Esophagus squamous epithelium (tissue), 5 donors: Measurements from ENCODE around the gene AMZ1. TPM values are rescaled to one million over a fixed set of nuclear protein-coding genes. Genes with fewer than 3 reads are reported as not detected.
A peak's percentile ranks its signal among the peaks of the same experiment; 100 is the strongest.
"Not testable (repeated sequence)": the region's sequence is repeated elsewhere in the genome, so short reads cannot be mapped to it uniquely, and the experiment has no call there.

Experiments
- DNase-seq: peaks from one replicate; lab custom pipeline; 2025; lab: John Stamatoyannopoulos, UW
- H3K27ac ChIP-seq, 4 donors: fragments of 200-600 bp; sonication (generic); one replicate each; pipeline ENCODE4 v1.5.1; 2016 to 2019; ENCODE audit warnings: mild to moderate bottlenecking in 1 of 4
- H3K27me3 ChIP-seq, 4 donors: fragments of 200-600 bp; sonication (generic); 1 replicate in 3 of 4; 2 replicates in 1 of 4; pipeline versions ENCODE4 v1.5.1 to v1.6.0; 2017 to 2021; ENCODE audit warnings: antibody characterized with exemption in 1 of 4
- H3K36me3 ChIP-seq, 3 donors: fragments of 200-600 bp; sonication (generic); one replicate each; pipeline ENCODE4 v1.5.1; 2016 to 2019
- H3K4me1 ChIP-seq, 3 donors: fragments of 200-600 bp; sonication (generic); one replicate each; pipeline ENCODE4 v1.5.1; 2017 to 2019
- H3K4me3 ChIP-seq, 4 donors: fragments of 200-600 bp; sonication (generic); 1 replicate in 3 of 4; 2 replicates in 1 of 4; pipeline ENCODE4 v1.5.1; 2016 to 2019; ENCODE audit warnings: mild to moderate bottlenecking in 2 of 4, moderate library complexity in 1 of 4
- H3K9me3 ChIP-seq, 3 donors: fragments of 200-600 bp; sonication (generic); one replicate each; pipeline ENCODE4 v1.5.1; 2016 to 2019
- POLR2A ChIP-seq, 4 donors: fragments of 450-650 bp; IDR thresholded peaks; one replicate each; pipeline ENCODE4 v1.6.1; 2017; ENCODE audit warnings: antibody characterized with exemption in 4 of 4, mild to moderate bottlenecking in 4 of 4, moderate library complexity in 3 of 4
- WGBS, 2 donors: methylation state at CpG; one replicate each; pipeline ENCODE4 v1.1.5; 2018; 5-methylcytosine and 5-hydroxymethylcytosine counted together
- intact Hi-C: fragments of 100-400 bp; cut with DNase I; formaldehyde crosslinking; loops from one replicate; pipeline ENCODE4 v1.15.0; 2022
- total RNA-seq, 4 donors: library from RNA; depleted of rRNA; stranded (reverse); fragments of >200 nt; gene quantifications; one replicate each; pipeline ENCODE4 v1.1.0, GENCODE V29; 2016
- TF ChIP-seq, protein P1 (sequence below), 6 experiments: fragments of 450-650 bp in 4 of 6; fragments of 200-600 bp in 2 of 6; sonication (generic) in 2 of 6; IDR thresholded peaks; one replicate each; pipeline ENCODE4 v1.5.1; 2016 to 2019; ENCODE audit warnings: antibody characterized with exemption in 6 of 6, mild to moderate bottlenecking in 4 of 6, moderate library complexity in 4 of 6
- donor health status: DM: yes; HTN: yes; CAD: no.

AMZ1 gene
- total RNA-seq, 4 donors from 2014 or later, result 0.12 to 0.19 TPM; not detected in 2

DNA sequence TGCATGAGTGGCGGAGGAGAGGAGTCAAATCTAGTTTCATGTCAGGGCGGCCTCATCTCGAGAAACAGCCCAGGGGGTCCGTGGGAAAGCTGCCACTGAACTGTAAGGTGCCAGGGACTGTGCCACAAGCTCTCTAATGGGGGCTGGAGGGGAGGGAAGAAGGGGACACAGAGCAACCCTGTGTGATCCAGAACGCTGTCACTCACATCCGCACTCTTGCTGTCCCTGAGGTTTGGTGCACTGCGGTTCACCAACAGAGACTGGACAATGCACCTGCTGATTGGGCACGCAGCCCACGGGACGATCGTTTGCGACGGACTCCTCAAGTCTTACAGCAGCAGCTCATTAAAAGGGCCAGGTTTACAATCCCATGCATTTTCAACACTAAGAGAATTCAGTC lies 47.7 kb downstream of the AMZ1 start:
- intact Hi-C loops, result no loop called here
- H3K27me3 ChIP-seq, result no peaks in the 10 kb centered on the region
- H3K27ac ChIP-seq, result no peak overlapping the region
- 84 to 89% methylated on average over 9 to 12 of the region's 13 CpGs for WGBS, 2 donors
- no peak overlapping the region for H3K4me3 ChIP-seq
- peaks cover 0 to 9% (median 0%) of the 10 kb centered on the region in 3 donors for H3K36me3 ChIP-seq
- no peak for DNase-seq
- TF ChIP-seq, protein P1, sequence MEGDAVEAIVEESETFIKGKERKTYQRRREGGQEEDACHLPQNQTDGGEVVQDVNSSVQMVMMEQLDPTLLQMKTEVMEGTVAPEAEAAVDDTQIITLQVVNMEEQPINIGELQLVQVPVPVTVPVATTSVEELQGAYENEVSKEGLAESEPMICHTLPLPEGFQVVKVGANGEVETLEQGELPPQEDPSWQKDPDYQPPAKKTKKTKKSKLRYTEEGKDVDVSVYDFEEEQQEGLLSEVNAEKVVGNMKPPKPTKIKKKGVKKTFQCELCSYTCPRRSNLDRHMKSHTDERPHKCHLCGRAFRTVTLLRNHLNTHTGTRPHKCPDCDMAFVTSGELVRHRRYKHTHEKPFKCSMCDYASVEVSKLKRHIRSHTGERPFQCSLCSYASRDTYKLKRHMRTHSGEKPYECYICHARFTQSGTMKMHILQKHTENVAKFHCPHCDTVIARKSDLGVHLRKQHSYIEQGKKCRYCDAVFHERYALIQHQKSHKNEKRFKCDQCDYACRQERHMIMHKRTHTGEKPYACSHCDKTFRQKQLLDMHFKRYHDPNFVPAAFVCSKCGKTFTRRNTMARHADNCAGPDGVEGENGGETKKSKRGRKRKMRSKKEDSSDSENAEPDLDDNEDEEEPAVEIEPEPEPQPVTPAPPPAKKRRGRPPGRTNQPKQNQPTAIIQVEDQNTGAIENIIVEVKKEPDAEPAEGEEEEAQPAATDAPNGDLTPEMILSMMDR (IDR thresholded peaks at IDR 0.05), result no peak
- TF ChIP-seq POLR2A (IDR thresholded peaks at IDR 0.05), result no peak
- H3K4me1 ChIP-seq, result peaks cover 5 to 50% (median 8%) of the 10 kb centered on the region in 3 donors
- H3K9me3 ChIP-seq, result peaks cover 0 to 10% (median 0%) of the 10 kb centered on the region in 3 donors

- peaks cover 5 to 50% (median 8%) of the 10 kb centered on the region in 3 donors for H3K4me1 ChIP-seq
- H3K27ac ChIP-seq, result no peak overlapping the region
- 90 to 97% methylated on average over 11 of the region's 17 CpGs for WGBS, 2 donors
- no peak for DNase-seq
- H3K9me3 ChIP-seq, result peaks cover 0 to 10% (median 0%) of the 10 kb centered on the region in 3 donors
- TF ChIP-seq, protein P1 (IDR thresholded peaks at IDR 0.05), result no peak
- no peak for TF ChIP-seq POLR2A (IDR thresholded peaks at IDR 0.05)
- H3K27me3 ChIP-seq, result no peaks in the 10 kb centered on the region
- H3K4me3 ChIP-seq, result no peak overlapping the region
- intact Hi-C loops, result no loop called here
- H3K36me3 ChIP-seq, result peaks cover 0 to 2% (median 0%) of the 10 kb centered on the region in 3 donors
These were observed 48.5 kb downstream of the AMZ1 start for GRCh38 chr7:2736411-2736914.

DNA sequence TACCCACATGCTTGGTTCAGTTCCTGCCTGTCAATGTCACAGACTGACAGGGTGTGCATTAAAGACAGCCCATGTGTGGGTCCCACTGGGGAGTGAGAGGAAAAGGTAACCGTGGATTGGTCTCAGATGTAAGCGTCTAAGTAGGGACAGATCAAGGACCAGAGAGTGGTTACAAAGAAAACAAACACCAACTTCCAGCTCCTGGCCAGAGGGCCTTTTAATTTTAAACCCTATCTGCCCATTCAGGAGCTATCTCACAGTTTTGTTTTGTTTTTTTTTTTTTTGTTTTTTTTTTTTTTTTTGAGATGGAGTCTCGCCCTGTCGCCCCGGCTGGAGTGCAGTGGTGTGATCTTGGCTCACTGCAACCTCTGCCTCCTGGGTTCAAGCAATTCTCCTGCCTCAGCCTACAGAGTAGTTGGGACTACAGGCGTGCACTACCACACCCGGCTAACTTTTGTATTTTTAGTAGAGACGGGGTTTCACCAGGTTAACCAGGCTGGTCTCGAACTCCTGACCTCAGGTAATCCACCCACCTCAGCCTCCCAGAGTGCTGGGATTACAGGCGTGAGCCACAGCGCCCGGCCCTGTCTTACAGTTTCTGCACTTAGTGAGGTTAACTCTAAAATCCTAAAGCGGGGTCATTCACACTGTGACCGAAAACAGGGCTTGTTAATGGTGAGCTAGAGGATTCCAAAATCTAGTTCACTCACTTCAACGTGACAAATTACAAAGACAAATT lies 49.2 kb downstream of the AMZ1 start:
- H3K36me3 ChIP-seq, DNase-seq, H3K9me3 ChIP-seq, intact Hi-C loops, H3K27me3 ChIP-seq, H3K4me3 ChIP-seq: not testable (repeated sequence)
- Histone ChIP-seq H3K27ac (peak overlapping the region in 3 of 4 donors; percentile 17 to 57 (median 48)), H3K4me1 (peaks cover 5 to 50% (median 8%) of the 10 kb centered on the region in 3 donors)
- 93 to 94% methylated on average over 12 to 15 of the region's 15 CpGs for WGBS, 2 donors

GRCh38 chr7:2737771-2738540 lies 50.0 kb downstream of the AMZ1 start:
- Histone ChIP-seq H3K27ac (peak overlapping the region in 2 of 4 donors; percentile 17 to 57), H3K9me3 (peaks cover 0 to 10% (median 0%) of the 10 kb centered on the region in 3 donors), H3K4me3 (no peak overlapping the region), H3K4me1 (peaks cover 5 to 44% (median 6%) of the 10 kb centered on the region in 3 donors), H3K36me3 (no peaks in the 10 kb centered on the region), H3K27me3 (no peaks in the 10 kb centered on the region)
- WGBS, 2 donors, result 68 to 69% methylated on average over 18 of the region's 18 CpGs
- DNase-seq, result no peak
- intact Hi-C loops, result no loop called here
- peak in 1 of 4 donors; percentile 21 for TF ChIP-seq POLR2A (IDR thresholded peaks at IDR 0.05)
- TF ChIP-seq, protein P1 (IDR thresholded peaks at IDR 0.05), result no peak

DNA sequence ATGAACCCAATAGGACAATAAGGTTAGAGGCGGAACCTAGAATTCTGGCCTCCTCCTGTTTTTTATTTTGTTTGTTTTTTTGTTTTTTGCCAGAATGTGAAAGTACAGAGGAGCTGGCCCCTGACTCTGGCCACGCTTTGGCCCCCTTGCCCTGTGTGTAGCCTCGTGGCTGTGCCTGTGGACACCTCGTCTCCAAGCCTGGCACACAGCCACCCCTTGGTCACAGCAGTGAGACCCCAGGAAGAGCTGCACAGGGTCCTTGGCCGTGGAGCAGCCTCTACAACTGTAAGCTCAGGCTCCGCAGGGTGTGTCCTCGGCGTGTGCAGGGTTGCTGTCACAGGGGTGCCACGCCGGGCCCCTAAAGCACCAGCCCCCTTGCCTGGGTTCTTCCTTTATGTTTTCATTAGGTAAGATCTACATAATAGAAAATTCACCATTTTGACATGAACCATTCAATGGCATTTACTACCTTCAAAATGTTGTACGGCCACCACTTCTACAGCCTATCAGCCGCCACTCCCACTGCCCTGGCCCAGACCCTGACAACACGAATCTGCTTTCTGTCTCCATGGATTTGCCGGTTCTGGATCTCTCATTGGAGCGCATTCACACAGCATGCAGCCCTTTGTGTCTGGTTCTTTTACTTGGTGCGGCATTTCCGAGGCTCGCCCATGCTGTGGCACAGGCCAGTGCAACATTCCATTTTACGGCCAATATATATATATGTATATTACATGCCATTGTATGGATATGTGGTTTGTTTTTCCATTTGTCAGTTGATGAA lies 51.0 kb downstream of the AMZ1 start:
- intact Hi-C loops, result no loop called here
- Histone ChIP-seq H3K4me3 (no peak overlapping the region), H3K36me3 (no peaks in the 10 kb centered on the region), H3K4me1 (peaks cover 0 to 34% (median 0%) of the 10 kb centered on the region in 3 donors), H3K27ac (peak overlapping the region in 2 of 4 donors; percentile 8 to 57), H3K27me3 (no peaks in the 10 kb centered on the region), H3K9me3 (peaks cover 0 to 1% (median 0%) of the 10 kb centered on the region in 3 donors)
- DNase-seq, result no peak
- TF ChIP-seq, protein P1 (IDR thresholded peaks at IDR 0.05), result no peak
- no peak for TF ChIP-seq POLR2A (IDR thresholded peaks at IDR 0.05)
- WGBS, 2 donors, result 92 to 96% methylated on average over 17 to 19 of the region's 19 CpGs

GRCh38 chr7:2743523-2744185 lies 55.7 kb downstream of the AMZ1 start:
- H3K27me3 ChIP-seq, intact Hi-C loops, H3K36me3 ChIP-seq, H3K4me1 ChIP-seq, H3K9me3 ChIP-seq, DNase-seq, H3K4me3 ChIP-seq, H3K27ac ChIP-seq: not testable (repeated sequence)
- WGBS, 2 donors, result 94 to 100% methylated on average over 6 to 12 of the region's 20 CpGs

- H3K27ac ChIP-seq, H3K36me3 ChIP-seq, H3K9me3 ChIP-seq, DNase-seq, H3K4me3 ChIP-seq, H3K4me1 ChIP-seq, H3K27me3 ChIP-seq, intact Hi-C loops: not testable (repeated sequence)
These were observed 60.7 kb downstream of the AMZ1 start for GRCh38 chr7:2748684-2749083.
